ENCODE results near the gene STS.

The STS gene, protein sequence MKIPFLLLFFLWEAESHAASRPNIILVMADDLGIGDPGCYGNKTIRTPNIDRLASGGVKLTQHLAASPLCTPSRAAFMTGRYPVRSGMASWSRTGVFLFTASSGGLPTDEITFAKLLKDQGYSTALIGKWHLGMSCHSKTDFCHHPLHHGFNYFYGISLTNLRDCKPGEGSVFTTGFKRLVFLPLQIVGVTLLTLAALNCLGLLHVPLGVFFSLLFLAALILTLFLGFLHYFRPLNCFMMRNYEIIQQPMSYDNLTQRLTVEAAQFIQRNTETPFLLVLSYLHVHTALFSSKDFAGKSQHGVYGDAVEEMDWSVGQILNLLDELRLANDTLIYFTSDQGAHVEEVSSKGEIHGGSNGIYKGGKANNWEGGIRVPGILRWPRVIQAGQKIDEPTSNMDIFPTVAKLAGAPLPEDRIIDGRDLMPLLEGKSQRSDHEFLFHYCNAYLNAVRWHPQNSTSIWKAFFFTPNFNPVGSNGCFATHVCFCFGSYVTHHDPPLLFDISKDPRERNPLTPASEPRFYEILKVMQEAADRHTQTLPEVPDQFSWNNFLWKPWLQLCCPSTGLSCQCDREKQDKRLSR

DNA sequence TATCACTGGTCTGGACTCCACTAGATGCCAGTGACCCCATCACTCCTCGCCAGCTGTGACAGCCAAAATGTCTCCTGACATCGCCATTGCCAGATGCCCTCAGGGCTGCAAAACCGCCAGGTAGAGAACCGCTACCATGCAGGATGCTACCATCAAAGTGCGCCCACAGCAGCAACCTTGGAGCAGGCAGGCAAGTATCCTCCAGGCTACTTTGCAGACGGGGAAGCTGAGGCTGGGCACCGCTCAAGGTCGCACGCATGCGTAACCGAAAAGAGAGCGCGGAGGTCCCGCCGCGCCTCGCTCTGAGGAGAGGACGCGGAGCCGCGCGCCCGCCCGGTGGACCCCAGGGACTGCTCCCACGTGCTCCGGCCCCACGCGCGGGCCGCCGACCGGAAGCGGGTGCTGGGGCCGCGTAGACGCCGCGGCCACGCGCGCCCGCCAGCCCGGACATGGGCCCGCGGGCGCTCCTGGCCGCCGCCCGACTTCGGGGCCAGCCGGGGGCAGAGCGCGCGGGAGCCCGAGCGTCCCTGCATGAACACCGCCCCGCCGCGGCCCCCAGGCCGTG, at the start of gene STS:
TSS of gene STS (plus strand) at position 300 of the 565 bp plus-strand sequence. CDS start 105,488 bp downstream, outside the sequence.
- peak; percentile 20 for DNase-seq (ENCODE audit: low read depth)
- TF ChIP-seq, protein P1, sequence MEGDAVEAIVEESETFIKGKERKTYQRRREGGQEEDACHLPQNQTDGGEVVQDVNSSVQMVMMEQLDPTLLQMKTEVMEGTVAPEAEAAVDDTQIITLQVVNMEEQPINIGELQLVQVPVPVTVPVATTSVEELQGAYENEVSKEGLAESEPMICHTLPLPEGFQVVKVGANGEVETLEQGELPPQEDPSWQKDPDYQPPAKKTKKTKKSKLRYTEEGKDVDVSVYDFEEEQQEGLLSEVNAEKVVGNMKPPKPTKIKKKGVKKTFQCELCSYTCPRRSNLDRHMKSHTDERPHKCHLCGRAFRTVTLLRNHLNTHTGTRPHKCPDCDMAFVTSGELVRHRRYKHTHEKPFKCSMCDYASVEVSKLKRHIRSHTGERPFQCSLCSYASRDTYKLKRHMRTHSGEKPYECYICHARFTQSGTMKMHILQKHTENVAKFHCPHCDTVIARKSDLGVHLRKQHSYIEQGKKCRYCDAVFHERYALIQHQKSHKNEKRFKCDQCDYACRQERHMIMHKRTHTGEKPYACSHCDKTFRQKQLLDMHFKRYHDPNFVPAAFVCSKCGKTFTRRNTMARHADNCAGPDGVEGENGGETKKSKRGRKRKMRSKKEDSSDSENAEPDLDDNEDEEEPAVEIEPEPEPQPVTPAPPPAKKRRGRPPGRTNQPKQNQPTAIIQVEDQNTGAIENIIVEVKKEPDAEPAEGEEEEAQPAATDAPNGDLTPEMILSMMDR (conservative IDR thresholded peaks at IDR 0.05; ENCODE audit: control insufficient read depth, insufficient read depth, low read depth, low read length) = no peak

DNA sequence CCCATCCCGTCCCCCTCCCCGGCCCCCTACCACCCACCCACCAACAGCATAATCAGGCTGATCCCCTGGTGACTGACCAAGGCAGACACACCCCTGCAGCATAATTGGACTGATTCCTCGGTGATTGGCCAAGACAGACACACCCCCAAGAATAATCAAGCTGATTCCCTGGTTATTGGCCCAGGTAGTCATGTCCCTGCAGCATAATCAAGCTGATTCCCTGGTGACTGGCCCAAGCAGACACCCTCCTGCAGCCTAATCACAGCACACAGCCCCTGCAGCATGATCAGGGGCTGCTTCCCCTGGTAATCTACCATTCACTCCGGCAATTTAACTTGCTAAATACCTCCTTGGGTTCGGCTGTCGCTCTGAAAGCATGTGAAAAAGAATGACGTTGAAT, 47.5 kb upstream of the STS start:
- H3K4me3 ChIP-seq (ENCODE audit: control insufficient read depth, low read depth, low read length) = no peak overlapping the region
- TF ChIP-seq, protein P1 (conservative IDR thresholded peaks at IDR 0.05; ENCODE audit: control insufficient read depth, insufficient read depth, low read depth, low read length) = no peak
- no peak for DNase-seq (ENCODE audit: low read depth)

More for the DNA sequence above, at the start of gene STS:
- peak within 1 kb of the TSS; percentile 97 for H3K4me3 ChIP-seq (ENCODE audit: control insufficient read depth, low read depth, low read length)

GRCh38 chrX:7102119-7102518, 45.4 kb upstream of the STS start:
- no peak overlapping the region for H3K4me3 ChIP-seq (ENCODE audit: control insufficient read depth, low read depth, low read length)
- TF ChIP-seq, protein P1 (conservative IDR thresholded peaks at IDR 0.05; ENCODE audit: control insufficient read depth, insufficient read depth, low read depth, low read length) = no peak
- DNase-seq (ENCODE audit: low read depth) = no peak

DNA sequence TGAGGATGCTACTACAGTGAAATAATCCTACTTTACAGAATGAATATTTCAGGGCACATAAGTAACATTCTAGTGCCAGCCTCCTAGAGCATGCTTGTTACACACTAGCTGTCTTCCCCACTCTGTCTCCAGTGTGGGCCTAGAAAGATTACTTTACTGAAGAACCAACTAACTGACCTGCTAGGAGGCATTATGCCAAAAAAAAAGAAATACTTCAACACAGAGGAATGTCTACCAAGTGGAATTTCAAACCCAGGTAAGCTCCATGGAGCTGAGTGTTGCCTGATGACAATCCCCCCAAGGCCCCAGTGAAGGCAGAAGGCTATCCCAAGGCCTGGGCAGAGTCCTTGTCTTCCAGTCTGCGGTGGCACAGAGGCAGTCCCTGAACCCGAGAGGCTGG, 40.9 kb upstream of the STS start:
- TF ChIP-seq, protein P1 (conservative IDR thresholded peaks at IDR 0.05; ENCODE audit: control insufficient read depth, insufficient read depth, low read depth, low read length) = no peak

DNA sequence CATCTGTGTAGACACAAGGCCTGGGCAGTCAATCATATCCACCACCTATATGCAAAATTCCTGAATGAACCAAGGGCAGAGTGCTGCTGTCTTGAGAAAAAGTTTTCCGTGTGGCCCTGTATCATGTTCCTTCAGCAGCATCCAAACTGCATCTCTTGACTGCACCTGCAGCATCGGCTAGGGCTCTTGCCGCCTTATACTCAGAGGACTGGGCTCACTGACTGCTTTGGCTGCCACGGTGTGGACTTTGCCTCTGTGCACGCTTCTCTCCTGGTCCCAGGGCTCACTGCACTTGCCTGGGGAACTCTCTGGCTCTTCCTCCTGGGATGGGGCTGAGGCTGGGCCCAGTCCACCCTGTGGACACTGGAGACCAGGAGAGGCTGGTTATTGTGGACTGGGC, 39.5 kb upstream of the STS start:
- H3K4me3 ChIP-seq (ENCODE audit: control insufficient read depth, low read depth, low read length) = no peak overlapping the region
- no peak for DNase-seq (ENCODE audit: low read depth)
- TF ChIP-seq, protein P1 (conservative IDR thresholded peaks at IDR 0.05; ENCODE audit: control insufficient read depth, insufficient read depth, low read depth, low read length) = no peak

More for the DNA sequence above, 40.9 kb upstream of the STS start:
- DNase-seq (ENCODE audit: low read depth) = no peak
- H3K4me3 ChIP-seq (ENCODE audit: control insufficient read depth, low read depth, low read length) = no peak overlapping the region

GRCh38 chrX:7109049-7109531, 38.4 kb upstream of the STS start:
- TF ChIP-seq, protein P1 (conservative IDR thresholded peaks at IDR 0.05; ENCODE audit: control insufficient read depth, insufficient read depth, low read depth, low read length) = no peak
- H3K4me3 ChIP-seq (ENCODE audit: control insufficient read depth, low read depth, low read length) = no peak overlapping the region
- no peak for DNase-seq (ENCODE audit: low read depth)

Measured in fibroblast of mammary gland (primary cell).